Measurements from ENCODE around the gene SLC26A8. TPM values are rescaled to one million over a fixed set of nuclear protein-coding genes. Genes with fewer than 3 reads are reported as not detected.

The SLC26A8 gene
- total and polyA plus RNA-seq, 2 experiments from 2014 or later = 0.89 to 2.9 TPM

- H3K9me2 ChIP-seq (ENCODE audit: insufficient read depth) = no peaks in the 10 kb centered on the region
- no peaks in the 10 kb centered on the region for H3K9me3 Mint-ChIP-seq
- H3K36me3 ChIP-seq (ENCODE audit: insufficient read depth) = no peaks in the 10 kb centered on the region
- H3K79me2 ChIP-seq (replicated peaks; ENCODE audit: insufficient read depth) = no peaks in the 10 kb centered on the region
- no peak for DNase-seq (ENCODE audit: low spot score)
- ATAC-seq = no peak
- no peak overlapping the region for H3K4me3 ChIP-seq
- TF ChIP-seq STAT1 (IDR thresholded peaks at IDR 0.05; ENCODE audit: unreplicated experiment) (no peak), EZH2 (IDR thresholded peaks at IDR 0.05; ENCODE audit: low read depth, unreplicated experiment) (no peak), ZNF114 (CRISPR knock-in tag; IDR thresholded peaks at IDR 0.05) (no peak), ZNF331 (CRISPR knock-in tag; IDR thresholded peaks at IDR 0.05; ENCODE audit: low read depth) (no peak), EZH2phosphoT487 (IDR thresholded peaks at IDR 0.05; ENCODE audit: unreplicated experiment) (no peak), ETS1 (IDR thresholded peaks at IDR 0.05) (no peak), JUNB (IDR thresholded peaks at IDR 0.05; ENCODE audit: unreplicated experiment) (no peak), REST (IDR thresholded peaks at IDR 0.05; ENCODE audit: unreplicated experiment) (no peak), POLR2AphosphoS5 (IDR thresholded peaks at IDR 0.05; ENCODE audit: low read depth) (no peak), ZNF462 (CRISPR knock-in tag; IDR thresholded peaks at IDR 0.05) (no peak), CTCF (conservative IDR thresholded peaks at IDR 0.05; ENCODE audit: low read depth in 2 of 2) (no peak), NANOG (IDR thresholded peaks at IDR 0.05; ENCODE audit: borderline replicate concordance) (no peak), CREB1 (CRISPR knock-in tag; IDR thresholded peaks at IDR 0.05; ENCODE audit: low read depth) (no peak)
- H3K27ac ChIP-seq (ENCODE audit: low read depth) = no peak overlapping the region
- no peaks in the 10 kb centered on the region for H3F3A ChIP-seq (replicated peaks; ENCODE audit: low read depth)
- no peaks in the 10 kb centered on the region for H3K27me3 ChIP-seq (ENCODE audit: insufficient read depth)
- H3K36me3 Mint-ChIP-seq (ENCODE audit: low read depth) = no peaks in the 10 kb centered on the region
- no peak overlapping the region for H3K4me2 ChIP-seq
- no peak overlapping the region for H3K27ac Mint-ChIP-seq
- H3K27me3 Mint-ChIP-seq (ENCODE audit: insufficient read depth, low read depth, poor library complexity) = no peaks in the 10 kb centered on the region
- H3K4me1 ChIP-seq (ENCODE audit: insufficient read depth) = 0 out of 2 replicates have a peak, but pooled peaks cover 5% of the 10 kb centered on the region
- H3K4me1 Mint-ChIP-seq = peaks cover 8% of the 10 kb centered on the region
- no peaks in the 10 kb centered on the region for H4K20me1 ChIP-seq (replicated peaks; ENCODE audit: insufficient read depth)
- H2AFZ ChIP-seq = no peak overlapping the region
- H3K4me3 Mint-ChIP-seq = no peak overlapping the region
These were observed 55.6 kb downstream of the SLC26A8 start for GRCh38 chr6:35968821-35969220.

Data from GM23338 (cell line).